ENCODE results near the gene OGFR. TPM values are rescaled to one million over a fixed set of nuclear protein-coding genes. Genes with fewer than 3 reads are reported as not detected.

Gene OGFR
- total RNA-seq, 1 donor from 2014 or later = 29.1 TPM

DNA sequence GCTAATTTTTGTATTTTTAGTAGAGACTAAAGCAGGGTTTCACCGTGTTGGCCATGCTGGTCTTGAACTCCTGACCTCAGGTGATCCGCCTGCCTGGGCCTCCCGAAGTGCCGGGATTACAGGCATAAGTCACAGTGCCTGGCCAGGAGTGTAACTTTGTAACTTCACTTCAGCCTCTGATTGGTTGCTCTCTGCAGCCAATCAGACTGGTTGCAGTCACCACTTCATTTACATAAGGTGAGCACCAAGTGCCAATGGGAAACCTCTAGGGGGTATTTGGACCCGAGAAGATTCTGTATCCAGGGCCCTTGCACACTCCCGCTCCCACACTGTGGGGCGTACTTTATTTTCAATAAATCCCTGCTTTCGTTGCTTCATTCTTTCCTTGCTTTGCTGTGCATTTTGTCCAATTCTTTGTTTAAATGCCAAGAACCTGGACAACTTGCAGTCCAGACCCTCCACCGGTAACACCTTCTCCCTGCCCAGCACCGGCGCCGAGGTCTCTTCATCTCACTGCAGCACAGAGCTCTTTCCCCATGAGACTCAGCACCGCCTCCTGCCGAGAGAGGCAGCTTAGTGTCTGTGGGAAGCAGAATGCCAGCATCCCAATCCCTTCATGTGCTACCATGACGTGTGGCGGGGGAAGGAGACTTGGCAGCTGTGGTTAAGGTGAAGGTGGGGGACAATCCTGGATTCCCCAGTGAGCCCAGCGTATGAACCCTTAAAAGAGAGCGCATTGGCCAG is 22.3 kb upstream of the OGFR start:
- DNase-seq (ENCODE audit: low read depth) = no peak

DNA sequence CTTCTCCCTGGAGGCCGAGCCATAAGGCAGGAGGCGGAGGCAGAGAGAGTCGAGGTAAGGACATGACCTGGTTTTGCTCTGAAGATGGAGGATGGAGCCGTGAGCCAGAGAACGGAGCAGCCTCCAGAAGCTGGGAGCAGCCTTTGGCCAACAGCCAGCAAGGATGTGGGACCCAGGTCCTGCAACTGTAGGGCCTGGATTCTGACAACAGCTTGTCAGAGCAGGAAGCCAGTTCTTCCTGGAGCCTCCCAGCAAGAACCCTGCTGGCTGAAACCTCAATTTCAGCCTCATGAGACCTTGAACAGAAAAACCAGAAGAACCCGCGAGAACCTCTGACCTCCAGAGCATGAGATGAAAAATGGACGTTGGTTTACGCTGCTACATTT is 21.7 kb upstream of the OGFR start:
- DNase-seq (ENCODE audit: low read depth) = no peak

GRCh38 chr20:62784497-62784896 is 20.1 kb upstream of the OGFR start:
- no peak for DNase-seq (ENCODE audit: low read depth)

- DNase-seq (ENCODE audit: low read depth) = no peak
Observed at GRCh38 chr20:62785393-62785792, 19.2 kb upstream of the OGFR start.

GRCh38 chr20:62786157-62786556 is 18.5 kb upstream of the OGFR start:
- DNase-seq (ENCODE audit: low read depth) = no peak

DNA sequence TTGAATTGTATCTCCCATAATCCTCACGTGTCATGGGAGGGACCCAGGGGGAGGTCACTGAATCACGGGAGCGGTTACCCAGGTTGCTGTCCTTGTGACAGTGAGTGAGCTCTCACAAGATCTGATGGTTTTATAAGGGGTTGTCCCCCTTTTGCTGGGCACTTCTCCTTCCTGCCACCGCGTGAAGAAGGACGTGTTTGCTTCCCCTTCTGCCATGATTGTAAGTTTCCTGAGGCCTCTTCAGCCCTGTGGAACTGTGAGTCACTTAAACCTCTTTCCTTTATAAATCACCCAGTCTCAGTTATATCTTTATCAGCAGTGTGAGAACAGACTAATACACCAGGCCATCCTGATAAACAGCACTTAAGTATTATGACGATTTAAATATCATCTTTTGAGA is 17.3 kb upstream of the OGFR start:
- DNase-seq (ENCODE audit: low read depth) = no peak

DNA sequence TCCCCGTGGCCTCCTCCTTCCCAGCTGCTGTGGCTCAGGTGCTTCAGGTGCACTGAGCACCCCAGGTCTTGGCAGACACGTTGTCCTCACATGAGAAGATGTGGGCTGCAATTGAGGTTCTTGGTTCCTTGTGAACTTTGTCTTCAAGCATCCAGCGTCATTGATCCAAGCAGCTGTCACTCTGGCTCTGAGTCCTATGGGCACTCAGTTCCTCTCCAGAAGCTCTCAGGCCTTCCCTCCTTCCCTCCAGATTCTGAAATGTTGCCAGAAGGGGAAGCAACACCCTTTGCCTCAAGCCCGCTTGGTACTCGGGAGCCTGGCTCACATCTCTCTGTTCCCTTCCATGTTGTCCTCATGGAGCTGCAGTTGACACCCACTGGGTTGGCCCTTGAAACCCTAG is 16.8 kb upstream of the OGFR start:
- no peak for DNase-seq (ENCODE audit: low read depth)

- DNase-seq (ENCODE audit: low read depth) = no peak
Observed at GRCh38 chr20:62788607-62789006, 16.0 kb upstream of the OGFR start.

DNA sequence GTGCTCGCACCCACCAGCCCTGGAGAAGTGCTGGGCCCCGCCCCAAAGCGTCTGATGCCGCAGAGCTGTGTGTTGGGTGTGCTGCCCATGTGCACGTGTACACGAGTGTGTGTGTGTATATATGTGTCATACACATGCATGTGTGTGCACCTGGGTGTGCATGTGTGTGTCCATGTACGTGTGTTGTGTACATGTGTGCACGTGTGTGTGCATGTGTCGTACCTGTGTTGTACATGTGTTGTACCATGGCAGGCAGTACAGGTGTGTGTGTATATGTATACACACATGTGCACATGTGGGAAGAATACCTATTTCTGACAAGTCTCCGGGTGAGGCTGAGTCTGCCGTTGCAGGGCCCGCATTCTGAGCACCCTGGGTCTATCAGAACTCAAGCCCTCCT is 14.6 kb upstream of the OGFR start:
- no peak for DNase-seq (ENCODE audit: low read depth)

DNA sequence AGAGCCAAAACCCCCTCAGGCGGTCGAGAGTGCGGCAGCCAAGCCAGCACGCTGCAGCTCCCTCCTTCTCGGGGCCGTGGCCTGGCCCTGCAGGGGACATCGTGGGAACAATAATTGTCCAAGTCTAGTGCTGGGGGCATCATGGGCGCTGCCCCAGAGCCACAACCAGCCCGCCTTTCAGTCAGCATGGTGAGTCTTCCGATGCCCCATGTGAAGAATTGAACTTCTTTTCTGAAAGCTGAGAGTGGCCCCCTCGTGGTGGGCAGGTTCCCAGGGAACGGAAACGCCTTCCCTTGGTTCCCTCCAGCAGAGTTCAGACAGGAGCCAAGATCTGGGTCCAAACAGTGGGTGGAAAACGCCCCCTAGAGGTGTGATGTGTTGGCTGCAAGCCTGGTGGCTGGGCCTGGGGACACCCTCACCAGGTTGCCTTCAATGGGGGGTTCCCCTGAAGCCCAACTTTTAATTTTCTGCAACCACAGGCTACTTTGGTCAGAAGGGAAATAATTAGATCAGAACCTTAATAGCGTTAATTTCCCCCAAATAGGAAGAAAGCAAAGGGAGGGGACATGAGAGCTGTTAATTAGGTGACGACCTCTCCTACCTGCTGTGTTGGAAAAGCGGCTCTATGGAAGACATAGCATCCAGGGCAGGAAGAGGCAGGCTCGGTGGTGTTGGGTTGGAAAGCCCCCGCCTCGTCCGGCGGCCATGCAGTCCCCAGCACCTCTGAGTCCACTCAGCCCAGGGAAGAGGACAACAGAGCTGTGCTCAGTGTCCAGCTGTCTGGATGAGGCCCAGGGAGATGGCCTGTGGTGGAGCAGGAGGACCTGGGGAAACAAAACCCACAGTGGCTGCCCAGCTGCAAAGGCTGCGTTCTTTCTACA is 13.1 kb upstream of the OGFR start:
- peak; percentile 87 for DNase-seq (ENCODE audit: low read depth)

GRCh38 chr20:62792182-62792939 is 12.3 kb upstream of the OGFR start:
- peak; percentile 61 for DNase-seq (ENCODE audit: low read depth)

DNA sequence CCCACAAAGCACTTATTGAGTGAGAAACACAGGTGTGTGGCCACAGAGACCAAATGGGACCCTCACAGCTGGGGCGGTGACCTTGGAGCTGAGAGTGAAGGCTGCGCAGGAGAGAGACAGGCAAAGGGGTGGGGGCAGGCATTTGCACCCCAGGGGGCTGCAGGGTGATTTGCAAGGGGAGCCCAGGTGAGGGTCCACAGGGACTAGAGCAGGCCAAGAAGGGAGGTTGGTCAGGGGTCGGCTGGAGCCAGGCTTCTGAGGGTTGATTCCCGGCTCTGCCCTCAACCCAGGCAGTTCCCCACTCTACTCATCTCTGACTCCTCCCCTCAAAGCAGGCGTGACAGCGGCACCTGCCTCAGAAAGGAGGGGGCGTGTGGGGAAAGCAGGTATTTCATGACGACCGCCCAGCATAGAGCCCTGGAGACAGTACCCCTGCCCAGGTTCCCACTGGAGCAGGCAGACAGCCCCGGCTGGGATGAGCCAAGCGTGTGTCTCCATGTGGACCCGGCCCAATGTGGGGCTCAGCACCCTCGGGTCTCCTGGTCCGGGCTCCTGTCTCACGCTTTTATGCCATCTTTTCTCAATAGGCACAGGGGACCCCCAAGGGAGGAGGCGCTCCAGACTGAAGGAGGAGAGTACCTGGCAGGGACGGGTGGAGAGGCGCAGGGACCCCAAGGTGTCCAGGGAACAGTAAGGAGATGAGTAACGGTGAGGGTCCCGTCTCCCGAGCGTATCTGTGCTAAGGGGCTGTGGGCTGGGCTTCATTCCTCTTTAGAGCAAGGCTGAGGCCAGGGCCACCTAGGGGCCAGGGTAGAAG is 11.5 kb upstream of the OGFR start:
- no peak for DNase-seq (ENCODE audit: low read depth)

DNA sequence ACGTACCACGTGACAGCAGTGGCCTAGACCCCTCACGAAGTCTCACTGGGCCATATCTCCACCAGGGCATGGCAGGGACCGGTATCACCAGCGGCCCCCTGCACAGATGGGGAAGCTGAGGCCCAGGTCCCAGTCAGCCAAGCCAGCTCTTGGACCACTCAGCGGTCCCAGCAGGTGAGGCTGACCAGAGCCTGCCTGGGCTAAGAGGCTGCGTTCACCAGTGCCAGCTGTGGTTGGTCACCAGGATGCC is 11.0 kb upstream of the OGFR start:
- DNase-seq (ENCODE audit: low read depth) = no peak

- peak; percentile 95 for DNase-seq (ENCODE audit: low read depth)
Observed at GRCh38 chr20:62794007-62794724, 10.5 kb upstream of the OGFR start.

DNA sequence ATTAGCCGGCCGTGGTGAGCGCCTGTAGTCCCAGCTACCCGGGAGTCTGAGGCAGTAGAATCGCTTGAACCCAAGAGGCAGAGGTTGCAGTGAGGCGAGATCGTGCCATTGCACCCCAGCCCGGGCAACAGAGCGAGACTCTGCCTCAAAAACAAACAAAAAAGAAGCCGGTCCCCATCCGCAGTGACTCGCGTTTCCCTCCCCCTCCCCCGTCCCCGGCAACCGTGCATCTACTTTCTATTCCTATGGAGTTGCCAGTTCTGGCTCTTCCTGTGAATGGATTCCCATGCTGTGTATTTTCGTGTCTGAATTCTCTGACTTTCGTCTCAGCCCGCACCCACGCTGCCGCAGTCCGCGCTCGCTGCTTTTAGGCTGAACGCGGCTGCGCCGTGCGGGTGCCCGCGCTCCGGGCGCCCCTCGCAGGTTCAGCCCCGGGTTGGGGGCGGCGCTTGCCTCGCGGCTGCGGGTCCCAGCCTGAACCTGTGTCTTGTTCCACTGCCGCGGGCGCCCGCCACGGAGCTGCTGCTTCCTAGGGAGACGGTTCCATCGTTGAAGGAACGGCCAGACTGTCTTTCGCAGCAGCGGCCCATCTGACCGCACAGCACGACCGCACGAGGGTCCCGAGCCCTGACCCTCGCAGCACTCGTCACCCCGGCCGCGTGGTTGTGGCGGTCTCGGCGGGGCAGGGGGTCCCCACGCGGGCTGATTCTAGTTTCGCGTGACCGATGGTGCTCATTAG is 9.4 kb upstream of the OGFR start:
- DNase-seq (ENCODE audit: low read depth) = peak; percentile 45

DNA sequence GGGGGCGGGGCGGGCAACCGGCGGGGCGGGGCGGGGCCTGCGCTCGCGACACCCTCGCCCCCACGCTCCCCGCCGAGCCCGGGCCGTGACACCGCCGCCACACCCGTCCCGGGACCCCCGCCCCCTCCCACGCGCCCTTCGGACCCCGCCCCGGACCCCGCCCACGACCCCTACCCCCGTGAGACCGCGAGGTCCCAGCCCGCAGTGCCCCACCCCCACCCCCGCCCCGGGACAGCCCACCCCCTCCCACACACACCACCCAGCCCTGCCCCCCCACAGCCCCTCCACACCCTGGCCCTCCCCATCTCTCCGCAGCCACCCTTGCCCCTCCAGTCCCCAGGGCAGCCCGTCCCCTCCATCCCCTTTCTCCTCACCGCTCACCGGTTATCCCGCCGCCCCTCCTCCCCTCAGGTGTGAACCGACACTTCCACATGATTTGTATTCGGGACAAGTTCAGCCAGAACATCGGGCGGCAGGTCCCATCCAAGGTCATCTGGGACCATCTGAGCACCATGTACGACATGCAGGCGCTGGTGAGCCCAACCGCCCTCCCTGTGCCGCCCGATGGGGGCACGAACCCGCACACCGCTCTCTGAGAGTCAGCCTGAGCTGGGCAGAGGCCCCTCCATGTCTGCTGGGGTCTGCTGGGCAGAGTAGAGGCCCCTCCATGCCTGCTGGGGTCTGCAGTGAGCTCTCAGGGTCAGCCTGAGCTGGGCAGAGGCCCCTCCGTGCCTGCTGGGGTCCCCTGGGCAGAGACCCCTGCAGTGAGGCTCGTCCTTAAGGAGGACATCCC is 7.7 kb upstream of the OGFR start:
- DNase-seq (ENCODE audit: low read depth) = no peak

DNA sequence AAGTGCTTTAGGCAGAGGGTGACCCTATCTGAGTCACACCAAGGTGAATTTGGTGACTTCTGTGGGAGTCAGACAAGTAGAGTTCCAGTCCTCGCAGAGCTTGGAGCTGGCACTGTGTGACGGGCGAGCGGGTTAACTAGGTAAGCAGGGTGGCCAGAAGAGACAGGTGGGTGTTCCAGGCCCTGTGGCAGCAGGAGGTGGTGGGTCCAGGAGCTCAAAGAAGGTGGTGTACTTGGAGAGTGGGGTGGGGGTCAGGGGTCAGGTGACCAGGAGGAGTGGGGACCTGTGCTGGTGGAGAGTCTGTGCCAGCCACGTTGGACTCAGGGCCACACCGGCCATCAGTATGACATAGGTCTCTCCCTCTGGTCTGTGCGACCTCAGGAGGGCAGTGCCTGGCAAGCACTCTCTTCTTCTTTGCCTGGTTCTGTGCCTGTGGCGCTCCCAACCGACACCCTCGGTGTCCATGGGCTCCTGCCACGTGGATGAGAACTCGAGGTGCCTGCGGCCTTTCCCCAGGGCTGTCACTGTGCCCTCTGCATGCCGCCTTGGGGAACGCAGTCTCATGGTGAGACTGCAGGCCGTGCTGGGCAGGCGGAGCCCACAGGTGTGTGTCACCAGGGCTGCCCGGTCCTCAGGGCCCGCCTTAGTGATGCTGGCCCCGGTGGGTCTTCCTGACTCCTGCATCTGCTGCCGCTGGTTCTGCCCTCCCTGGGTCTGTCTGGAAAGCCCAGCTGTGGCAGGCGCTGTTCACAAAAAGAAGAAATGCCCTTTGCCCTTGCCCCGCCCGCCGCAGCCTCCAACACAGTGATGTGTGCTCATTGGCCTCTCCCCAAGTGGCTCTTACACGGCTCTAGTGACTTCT is 6.7 kb upstream of the OGFR start:
- no peak for DNase-seq (ENCODE audit: low read depth)

DNA sequence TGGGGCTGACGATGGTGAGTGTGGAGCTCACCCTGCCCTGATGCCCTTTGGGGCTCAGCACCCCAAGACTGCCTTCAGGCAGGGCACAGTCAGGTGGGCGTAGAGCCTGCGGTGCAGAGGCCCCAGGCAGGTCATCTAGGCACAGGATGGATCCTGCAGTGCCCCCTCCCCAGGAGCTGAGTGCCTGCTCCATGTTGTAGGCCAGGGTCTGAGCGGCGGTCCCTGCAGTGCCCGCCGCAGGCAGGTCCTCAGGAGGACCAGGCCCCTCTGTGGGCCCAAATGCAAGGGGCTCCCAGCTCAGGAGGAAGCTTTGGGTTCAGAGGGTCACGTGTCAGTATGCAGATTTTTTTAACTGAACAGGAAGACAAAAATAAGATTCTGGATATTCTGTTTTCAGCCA is 5.6 kb upstream of the OGFR start:
- no peak for DNase-seq (ENCODE audit: low read depth)

Data from myocyte (in vitro differentiated cells).